HUDEP-2 (cell line): Measurements from ENCODE around the gene P2RY6.
A peak's percentile ranks its signal among the peaks of the same experiment; 100 is the strongest.
"Not testable (repeated sequence)": the region's sequence is repeated elsewhere in the genome, so short reads cannot be mapped to it uniquely, and the experiment has no call there.

ENCODE experiments used
- DNase-seq, 76 experiments: peaks; one replicate each; lab custom pipeline; 2025; ENCODE audit not compliant: unreplicated experiment in 76 of 76; lab: John Stamatoyannopoulos, UW

P2RY6 gene

GRCh38 chr11:73274191-73274590 is 2.1 kb downstream of the P2RY6 start:
- not testable (repeated sequence) for DNase-seq

GRCh38 chr11:73274722-73275380 is 2.7 kb downstream of the P2RY6 start:
- DNase-seq, result no peak

DNA sequence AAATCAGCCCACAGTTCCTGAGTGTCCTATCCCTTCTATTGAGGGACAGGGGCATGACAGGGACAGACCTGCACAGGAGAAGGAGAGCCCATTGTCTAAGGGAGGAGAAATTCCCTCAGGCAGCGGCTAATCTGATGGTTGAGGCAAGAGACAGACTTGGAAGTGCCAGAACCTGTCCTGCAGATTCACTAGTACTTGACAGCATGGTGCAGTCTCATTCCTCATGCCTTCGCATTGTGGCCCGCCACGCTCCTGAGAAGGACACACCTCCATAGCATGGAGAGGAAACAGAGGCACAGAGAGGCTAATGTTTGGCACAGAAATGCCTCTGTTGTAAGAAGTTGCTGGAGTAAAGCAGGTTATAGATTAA is 3.2 kb downstream of the P2RY6 start:
- DNase-seq, result no peak

DNA sequence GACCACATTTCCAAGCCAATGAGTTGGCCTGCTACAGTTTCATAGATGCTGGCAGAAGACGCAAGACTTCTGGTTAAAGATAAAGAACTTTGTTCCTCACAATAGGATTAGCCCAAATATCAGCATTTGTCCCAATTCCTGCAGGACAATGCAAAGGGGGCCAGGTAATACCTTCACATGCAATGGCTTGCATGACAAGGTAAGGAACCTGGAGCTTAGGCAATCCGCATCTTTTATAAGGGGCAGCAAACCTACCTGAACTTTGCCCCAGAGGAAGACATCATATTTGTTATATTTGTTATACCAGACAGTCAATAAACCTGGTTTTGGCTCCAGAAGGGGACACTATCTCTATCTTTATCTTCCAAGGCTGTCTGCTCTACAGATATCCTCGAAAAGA is 5.3 kb downstream of the P2RY6 start:
- no peak for DNase-seq

- DNase-seq, result no peak
Measured at GRCh38 chr11:73280626-73281025, 8.5 kb downstream of the P2RY6 start.

- DNase-seq, result no peak
Measured at GRCh38 chr11:73281201-73281741, 9.1 kb downstream of the P2RY6 start.

DNA sequence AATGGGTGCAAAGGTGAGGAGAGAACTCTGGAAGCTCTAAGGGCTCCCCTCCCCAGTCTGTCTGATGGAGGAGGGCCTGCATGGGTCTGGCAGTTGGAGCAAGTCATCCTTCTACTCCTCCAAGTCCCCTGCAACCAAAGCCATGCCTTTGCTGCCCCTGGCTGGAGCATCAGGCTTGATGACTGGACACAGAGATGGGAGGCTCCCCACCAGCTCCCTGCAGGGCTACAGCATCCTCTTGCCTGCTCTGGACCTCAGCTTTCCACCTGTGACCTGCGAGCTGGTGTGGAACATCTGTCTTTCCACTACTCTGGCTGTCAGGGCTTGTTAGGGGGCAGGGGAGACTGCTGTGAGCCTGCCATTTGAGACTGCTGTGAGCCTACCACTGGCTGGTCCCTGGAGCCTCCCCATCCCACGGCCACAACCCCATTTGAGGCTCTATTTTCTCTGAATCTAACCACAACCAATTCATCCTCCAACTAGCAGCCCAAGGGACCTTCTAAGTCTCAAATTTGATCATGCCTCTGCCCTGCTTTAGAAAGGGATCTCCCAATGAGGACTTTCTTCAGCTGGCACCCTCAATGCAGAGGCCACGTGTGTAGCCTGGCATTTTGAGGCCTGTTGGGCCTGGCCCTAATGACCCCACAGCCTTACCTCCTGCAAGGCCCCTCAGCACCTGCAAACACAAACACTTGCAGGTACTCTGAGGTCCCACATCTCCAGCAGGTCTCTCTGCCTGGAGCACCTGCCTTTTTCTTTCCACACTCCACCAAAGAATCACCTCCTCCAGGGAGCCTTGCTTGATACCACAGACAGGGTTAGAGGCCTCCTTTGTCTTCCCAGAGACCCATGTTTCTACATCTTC is 9.9 kb downstream of the P2RY6 start:
- DNase-seq, result no peak

DNA sequence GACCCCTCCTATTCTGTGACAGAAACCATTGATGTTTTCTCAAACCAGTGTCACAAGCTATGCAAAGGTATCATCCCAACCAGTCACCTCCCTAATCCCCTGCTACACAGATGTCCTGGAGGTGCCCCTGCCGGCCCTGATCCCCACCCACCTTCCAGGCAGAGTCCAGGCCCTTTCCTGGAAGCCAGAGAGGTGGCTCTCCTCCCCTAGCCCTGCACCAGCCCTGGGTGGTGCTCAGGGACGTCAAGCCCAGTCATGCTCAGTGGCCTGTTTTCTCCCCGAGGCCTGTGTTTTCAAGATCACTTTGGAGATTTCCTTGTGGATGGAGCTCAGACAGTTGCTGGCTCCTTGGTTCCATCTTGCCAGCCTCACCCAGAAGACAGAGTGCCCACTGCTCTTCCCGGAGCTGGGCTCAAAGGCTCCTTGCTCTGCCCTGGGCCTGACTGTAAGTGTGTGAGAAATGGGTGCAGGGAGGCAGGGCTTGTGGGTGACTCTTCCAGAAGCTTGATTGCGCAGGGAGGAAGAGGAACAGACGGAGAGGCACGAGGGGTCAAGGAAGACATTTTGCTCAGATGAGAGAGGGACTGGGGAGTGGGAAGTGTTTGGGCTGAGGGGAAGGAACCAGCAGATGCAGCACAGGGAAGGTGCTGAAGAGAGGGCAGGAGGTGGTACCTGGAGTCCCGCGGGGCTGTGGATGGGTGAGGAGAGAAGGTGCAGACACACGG is 11.3 kb downstream of the P2RY6 start:
- DNase-seq, result no peak

- no peak for DNase-seq
Measured at GRCh38 chr11:73284106-73284505, 12.0 kb downstream of the P2RY6 start.

DNA sequence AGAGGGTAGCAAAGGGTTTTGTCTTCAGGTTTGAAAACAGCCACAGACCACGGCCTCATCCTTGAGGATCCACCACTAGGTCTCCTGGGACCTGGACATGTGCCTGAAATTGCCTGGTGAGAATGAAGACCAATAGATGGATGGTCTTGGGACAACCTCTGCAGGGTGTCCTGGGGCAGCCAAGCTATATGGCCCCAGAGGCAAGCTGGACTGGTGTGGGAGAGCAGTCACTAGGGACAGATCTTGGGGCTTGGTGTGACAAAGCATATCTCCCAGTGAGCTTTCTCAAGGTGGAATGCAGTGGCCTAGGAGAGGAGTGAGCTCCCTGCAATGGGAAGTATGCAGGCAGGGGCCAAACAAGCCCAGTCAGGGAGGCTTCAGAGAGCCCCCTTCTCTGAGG is 13.6 kb downstream of the P2RY6 start:
- DNase-seq, result no peak

GRCh38 chr11:73286240-73286810 is 14.2 kb downstream of the P2RY6 start:
- no peak for DNase-seq

DNA sequence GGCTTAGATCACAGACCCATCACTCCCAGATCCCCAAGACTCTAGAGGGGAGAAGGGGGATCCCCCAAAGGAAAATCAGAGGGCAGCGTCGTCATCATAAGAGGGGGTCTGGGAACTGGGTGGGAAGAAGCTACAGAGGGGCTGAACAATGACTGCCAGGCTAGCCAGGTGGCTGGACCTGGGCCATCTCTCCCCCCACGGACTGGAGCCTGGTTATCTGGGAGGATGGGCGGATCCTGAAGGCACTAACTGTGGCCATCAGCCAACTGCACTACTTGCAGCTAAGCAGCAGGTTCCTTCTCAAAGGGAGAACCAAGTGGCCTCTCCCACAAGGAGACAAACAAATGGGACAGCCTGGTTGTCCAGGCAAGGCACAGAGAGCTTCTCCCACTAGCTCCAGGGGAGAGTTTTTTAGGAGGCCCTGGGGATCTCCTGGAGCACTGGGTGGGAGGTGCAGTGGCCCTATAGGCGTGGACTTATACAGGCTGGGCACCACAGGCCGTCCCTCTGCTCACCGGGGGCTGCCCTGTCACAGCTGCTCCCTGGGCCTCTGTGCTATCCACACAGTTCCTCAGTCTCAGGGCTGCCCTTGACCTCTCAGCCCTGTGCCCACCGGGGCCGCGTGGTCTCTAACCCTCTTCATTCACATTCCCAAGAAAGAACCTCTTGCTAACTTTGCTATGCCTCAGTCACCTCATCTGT is 15.4 kb downstream of the P2RY6 start:
- peak in 49 of 76 experiments; percentile 2 to 64 (median 26) for DNase-seq

DNA sequence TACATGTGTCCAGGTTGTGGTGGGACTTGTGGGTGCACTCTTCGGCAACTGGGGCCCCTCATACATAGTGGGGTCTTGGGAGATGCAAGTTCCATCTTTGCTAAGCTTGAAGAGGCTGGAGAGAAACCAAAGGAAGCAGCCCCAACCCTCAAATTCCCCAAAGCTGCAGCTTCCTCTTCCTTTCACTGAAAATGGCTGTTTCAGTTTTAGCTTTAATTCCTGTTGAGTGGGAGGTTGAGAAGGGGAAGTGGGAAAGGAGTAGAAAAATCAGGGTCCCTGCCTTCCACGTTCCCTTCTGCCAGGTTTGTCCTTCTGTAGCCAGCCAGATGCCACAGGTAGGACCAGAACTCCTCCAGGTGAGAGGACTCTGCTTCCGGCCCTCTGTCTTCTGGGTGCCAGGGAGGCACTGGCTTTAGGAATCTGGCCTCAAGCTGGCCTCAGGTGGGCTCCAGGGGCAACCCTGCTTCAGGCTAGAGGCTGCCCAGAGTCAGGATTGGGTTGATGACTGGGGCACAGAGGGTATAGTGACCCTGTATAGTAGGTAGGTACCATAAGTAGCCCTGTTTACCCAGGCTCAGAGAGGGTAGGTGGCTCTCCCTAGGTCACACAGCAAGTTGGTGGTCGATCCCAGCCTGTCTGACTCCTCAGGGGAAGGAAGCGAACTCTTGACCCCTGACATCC is 16.2 kb downstream of the P2RY6 start:
- DNase-seq, result no peak

DNA sequence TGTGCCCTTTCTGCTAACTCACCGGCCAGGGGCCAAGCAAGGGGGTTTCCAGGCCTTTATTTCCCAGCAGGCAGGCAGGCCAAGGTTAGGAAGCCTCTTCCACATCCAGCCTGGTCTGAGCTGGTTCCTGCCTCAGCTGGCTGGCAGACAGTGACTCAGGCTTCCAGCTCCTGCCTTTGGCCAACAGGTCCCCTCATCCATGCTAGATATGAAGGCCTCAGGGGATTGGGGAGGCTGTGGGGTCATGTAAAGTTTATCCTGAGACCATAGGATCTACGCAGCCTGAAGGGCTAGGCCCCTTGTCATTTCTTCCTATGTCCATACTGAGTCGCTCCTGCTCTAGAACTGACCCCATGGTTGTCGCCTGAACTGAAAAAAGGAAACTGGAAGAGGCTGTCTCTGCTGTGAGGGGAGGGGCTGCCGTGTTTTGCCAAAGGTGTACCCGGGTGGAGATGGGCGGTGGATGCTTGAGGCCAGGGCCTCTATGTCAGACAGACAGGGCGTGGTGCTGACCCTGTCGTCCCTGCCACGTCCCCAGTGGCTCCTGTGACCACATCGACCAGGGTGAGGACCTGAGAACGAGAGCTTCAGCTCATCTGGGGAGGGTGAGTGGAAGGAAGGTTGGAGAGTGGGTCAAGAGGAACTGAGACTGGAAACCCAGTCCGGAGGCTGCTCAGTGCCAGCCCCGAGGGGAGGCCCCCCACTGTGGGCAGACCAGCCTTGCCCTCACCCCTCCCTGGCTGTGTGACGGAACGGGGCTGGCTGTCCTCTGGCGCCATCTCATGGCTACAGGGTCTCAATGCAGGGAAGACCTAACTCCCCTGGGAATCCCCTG is 17.0 kb downstream of the P2RY6 start:
- DNase-seq, result peak in 43 of 76 experiments; percentile 3 to 60 (median 30)

DNA sequence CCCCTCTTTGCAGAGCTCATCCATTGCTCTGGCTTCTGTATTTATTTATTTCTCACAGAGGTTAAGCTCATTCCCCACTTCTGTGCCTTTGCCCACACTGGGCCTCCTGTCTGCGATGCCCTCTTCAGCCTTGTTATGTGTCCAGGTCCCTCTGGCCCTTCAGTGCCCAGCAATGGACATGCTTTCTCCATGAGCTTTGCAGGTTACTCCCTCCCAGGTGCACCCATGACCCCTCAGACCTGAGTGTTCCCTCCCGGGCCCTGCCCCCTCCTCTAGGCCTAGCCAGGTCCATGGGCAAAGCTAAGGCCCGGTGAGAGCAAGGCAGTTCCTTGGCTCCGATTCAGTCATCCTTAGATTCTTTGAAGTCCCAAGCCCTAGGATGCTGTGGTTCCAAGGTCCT is 18.4 kb downstream of the P2RY6 start:
- DNase-seq, result no peak

DNA sequence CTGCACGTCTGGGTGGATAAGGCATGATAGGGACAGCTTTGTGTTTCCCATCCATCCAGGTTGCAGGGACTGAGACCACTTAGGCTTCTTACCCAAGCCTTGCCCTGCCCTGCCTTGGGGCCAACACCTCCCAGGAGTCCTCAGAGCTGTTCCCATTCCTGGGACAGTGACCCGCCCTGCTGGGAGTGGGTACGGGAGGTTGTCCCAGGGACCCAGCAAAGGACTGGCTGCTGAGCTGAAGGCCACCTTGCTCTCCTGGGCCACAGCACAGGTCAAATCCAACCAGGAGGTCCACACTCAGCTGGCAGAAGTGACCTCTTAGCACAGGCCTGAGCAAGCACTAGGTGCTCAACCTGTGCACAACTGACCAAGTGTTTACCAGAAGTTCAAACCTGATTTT is 19.1 kb downstream of the P2RY6 start:
- no peak for DNase-seq

GRCh38 chr11:73291781-73292524 is 19.8 kb downstream of the P2RY6 start:
- no peak for DNase-seq

DNA sequence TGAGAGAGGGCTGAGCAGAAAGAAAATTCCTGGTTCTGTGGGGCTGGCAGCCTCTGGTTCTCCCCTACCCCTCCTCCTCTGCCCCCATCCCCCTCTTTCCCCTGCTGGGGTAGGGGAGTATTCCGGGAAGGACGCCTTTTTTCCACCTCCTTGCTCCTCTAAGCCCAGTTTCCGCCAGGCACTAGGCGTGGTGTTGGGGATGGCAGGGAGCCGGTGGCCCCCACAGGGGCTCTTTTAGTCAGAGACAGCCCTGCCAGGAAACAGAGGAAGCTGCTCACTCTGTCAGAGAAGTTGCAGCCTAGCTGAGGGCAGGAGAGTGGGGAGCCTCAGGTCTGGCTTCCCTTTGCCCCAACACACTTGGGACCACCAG is 20.4 kb downstream of the P2RY6 start:
- no peak for DNase-seq
